Measurements from ENCODE around the gene MIR17HG. TPM values are rescaled to one million over a fixed set of nuclear protein-coding genes. Genes with fewer than 3 reads are reported as not detected.

Gene MIR17HG
- total RNA-seq, result 0.93 and 1.9 TPM in 2 replicates

DNA sequence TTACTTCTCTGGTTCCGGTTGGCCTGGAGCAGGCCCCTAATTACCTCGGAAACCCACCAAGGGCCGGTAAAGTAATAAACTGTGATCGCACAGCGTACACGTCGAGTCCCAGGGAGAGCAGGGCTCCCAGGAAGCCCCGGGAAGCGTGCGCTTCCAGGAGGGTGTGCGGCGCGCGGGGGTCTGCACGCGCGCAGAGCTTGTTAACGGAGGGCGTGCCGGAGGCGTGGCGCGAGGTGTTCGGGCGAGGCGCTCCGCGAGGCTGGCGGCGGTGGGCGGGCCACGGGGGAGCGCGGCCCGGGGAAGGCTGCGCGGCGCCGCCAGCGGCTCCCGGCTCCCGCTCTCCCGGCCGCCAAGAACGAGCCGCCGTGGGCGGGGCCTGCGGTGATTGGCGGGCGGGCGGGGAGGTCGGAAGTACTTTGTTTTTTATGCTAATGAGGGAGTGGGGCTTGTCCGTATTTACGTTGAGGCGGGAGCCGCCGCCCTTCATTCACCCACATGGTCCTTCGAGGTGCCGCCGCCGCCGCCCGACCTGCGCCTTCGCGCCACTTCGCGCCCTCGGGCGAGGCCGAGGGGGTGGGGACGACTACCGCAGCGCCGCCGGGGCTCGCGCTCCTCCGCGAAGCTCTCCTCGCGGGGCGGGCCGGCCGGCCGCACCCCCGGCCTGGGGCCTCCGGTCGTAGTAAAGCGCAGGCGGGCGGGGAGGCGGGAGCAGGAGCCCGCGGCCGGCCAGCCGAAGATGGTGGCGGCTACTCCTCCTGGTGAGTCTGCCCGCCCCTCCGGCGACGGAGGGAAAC, at the start of gene MIR17HG:
Gene MIR17HG (plus strand): TSS at position 486 of the 794 bp plus-strand sequence.

DNA sequence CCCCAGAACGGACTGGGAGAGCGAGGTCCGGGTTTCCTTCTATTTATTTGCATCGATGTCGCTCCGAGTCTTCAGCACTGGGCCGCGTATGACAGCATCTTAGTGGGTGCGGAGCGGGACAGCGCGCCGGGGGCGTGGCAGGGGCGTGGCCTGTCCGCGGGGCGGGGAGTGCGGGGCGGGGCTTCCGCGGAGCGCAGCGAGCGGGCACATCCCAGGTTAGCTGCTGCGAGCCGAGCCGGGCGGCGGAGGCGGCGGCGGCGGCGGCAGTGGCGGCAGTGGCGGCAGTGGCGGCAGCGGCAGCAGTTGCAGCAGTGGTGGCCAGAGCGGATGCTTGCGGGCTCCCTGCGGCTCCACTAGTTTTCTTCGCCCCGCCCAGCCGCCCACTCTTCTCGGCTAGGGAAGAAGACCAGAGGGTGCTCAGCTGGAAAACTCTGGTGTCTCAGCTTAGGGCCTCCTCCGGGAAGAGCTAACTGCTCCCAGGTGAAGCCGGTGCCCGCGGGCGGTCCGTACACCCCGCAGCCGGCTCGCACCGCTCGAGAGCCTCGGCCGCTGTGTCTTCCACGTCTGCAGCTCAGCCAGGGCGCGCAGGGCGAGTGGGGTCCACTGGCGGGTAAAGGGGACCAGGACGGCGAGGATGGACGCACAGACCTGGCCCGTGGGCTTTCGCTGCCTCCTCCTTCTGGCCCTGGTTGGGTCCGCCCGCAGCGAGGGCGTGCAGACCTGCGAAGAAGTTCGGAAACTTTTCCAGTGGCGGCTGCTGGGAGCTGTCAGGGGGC, 51.1 kb downstream of the MIR17HG start, which contains the start of gene GPC5:
Gene GPC5 (plus strand): TSS at position 209 of the 776 bp plus-strand sequence.

Other genes starting within 250 kb of the MIR17HG start
- gene GPC5, start 50.9 kb downstream of the MIR17HG start, total RNA-seq, result 0.05 and 0.40 TPM in 2 replicates